Activated CD4-positive, CD25-positive, alpha-beta regulatory T cell (primary cell): ENCODE data around the gene TM9SF4.
A peak's percentile ranks its signal among the peaks of the same experiment; 100 is the strongest.
"Not testable (repeated sequence)": the region's sequence is repeated elsewhere in the genome, so short reads cannot be mapped to it uniquely, and the experiment has no call there.

Experiments
- DNase-seq, 4 experiments: peaks; one replicate each; lab custom pipeline; 2025; lab: John Stamatoyannopoulos, UW

The TM9SF4 gene

GRCh38 chr20:32089637-32090362 lies 19.7 kb upstream of the TM9SF4 start:
- DNase-seq, result no peak

- peak; percentile 48 to 58 (median 53) for DNase-seq
Observed at GRCh38 chr20:32091888-32092346, 17.6 kb upstream of the TM9SF4 start.

- no peak for DNase-seq
Observed at GRCh38 chr20:32098786-32099185, 10.7 kb upstream of the TM9SF4 start.

GRCh38 chr20:32108814-32109391 lies 611 bp upstream of the TM9SF4 start:
- no peak for DNase-seq

- DNase-seq, result peak in 1 of 4 experiments; percentile 16
Observed at GRCh38 chr20:32110173-32110704, 725 bp downstream of the TM9SF4 start.

GRCh38 chr20:32110727-32111126 lies 1.2 kb downstream of the TM9SF4 start:
- no peak for DNase-seq

GRCh38 chr20:32111156-32111686 lies 1.7 kb downstream of the TM9SF4 start:
- DNase-seq, result no peak

GRCh38 chr20:32111753-32112152 lies 2.2 kb downstream of the TM9SF4 start:
- DNase-seq, result no peak

- no peak for DNase-seq
Observed at GRCh38 chr20:32112841-32113240, 3.3 kb downstream of the TM9SF4 start.

- no peak for DNase-seq
Observed at GRCh38 chr20:32113591-32114260, 4.2 kb downstream of the TM9SF4 start.

GRCh38 chr20:32114305-32114960 lies 4.9 kb downstream of the TM9SF4 start:
- DNase-seq, result no peak

- DNase-seq, result no peak
Observed at GRCh38 chr20:32115211-32115767, 5.8 kb downstream of the TM9SF4 start.

GRCh38 chr20:32116079-32116521 lies 6.6 kb downstream of the TM9SF4 start:
- DNase-seq, result no peak

- DNase-seq, result not testable (repeated sequence)
Observed at GRCh38 chr20:32116796-32117195, 7.3 kb downstream of the TM9SF4 start.

GRCh38 chr20:32118427-32118826 lies 8.9 kb downstream of the TM9SF4 start:
- not testable (repeated sequence) for DNase-seq

GRCh38 chr20:32119734-32120133 lies 10.2 kb downstream of the TM9SF4 start:
- no peak for DNase-seq

- not testable (repeated sequence) for DNase-seq
Observed at GRCh38 chr20:32121908-32122307, 12.4 kb downstream of the TM9SF4 start.

GRCh38 chr20:32123088-32123487 lies 13.6 kb downstream of the TM9SF4 start:
- no peak for DNase-seq

GRCh38 chr20:32124916-32125454 lies 15.5 kb downstream of the TM9SF4 start:
- DNase-seq, result no peak

- no peak for DNase-seq
Observed at GRCh38 chr20:32125506-32125905, 16.0 kb downstream of the TM9SF4 start.

- no peak for DNase-seq
Observed at GRCh38 chr20:32126919-32127318, 17.4 kb downstream of the TM9SF4 start.
